ENCODE data around the gene PGA3. TPM values are rescaled to one million over a fixed set of nuclear protein-coding genes. Genes with fewer than 3 reads are reported as not detected.

PGA3 gene
- total RNA-seq, 3 donors from 2014 or later (not counting 1 experiment from before 2014, with no cell fraction given) = not detected

DNA sequence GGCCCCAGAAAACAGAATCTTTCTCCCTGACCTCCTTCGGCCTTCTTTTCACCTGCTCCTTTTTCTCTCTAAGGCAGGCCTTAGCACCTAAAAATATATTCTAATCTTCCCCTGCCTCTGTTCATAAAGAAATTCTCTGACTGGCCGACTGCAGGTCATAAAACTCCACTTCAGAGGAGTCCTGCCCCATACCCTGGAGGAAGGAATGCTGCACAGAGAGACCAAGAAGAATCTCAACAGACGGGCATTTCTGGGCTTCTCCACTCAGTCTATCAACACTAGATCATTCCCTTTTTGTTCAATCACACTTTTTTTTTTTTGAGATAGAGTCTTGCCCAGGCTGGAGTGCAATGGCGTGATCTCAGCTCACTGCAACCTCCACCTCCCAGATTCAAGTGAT lies 19.7 kb upstream of the PGA3 start:
- H3K4me3 ChIP-seq (ENCODE audit: low read length) = no peak overlapping the region
- Mint-ChIP-seq H3K27ac (no peak overlapping the region), H3K4me3 (no peak overlapping the region), H3K36me3 (no peaks in the 10 kb centered on the region), H3K9me3 (no peaks in the 10 kb centered on the region), H3K27me3 (ENCODE audit: low read depth in 2 of 2) (peaks cover 0 to 7% of the 10 kb centered on the region in 2 donors), H3K4me1 (peaks cover 4 to 5% of the 10 kb centered on the region in 2 donors)
- H3K36me3 ChIP-seq (ENCODE audit: control insufficient read depth, insufficient read depth, low read length) = no peaks in the 10 kb centered on the region
- no peaks in the 10 kb centered on the region for H3K27me3 ChIP-seq (ENCODE audit: control insufficient read depth, insufficient read depth, low read length)
- no peaks in the 10 kb centered on the region for H3K4me1 ChIP-seq (ENCODE audit: control insufficient read depth, insufficient read depth, low read length)
- intact Hi-C loops (cut with micrococcal nuclease) = no loop called here
- no peak overlapping the region for H3K27ac ChIP-seq (ENCODE audit: low read length)
- H3K9me3 ChIP-seq (ENCODE audit: control insufficient read depth, insufficient read depth, low read length) = no peaks in the 10 kb centered on the region
- WGBS (ENCODE audit: insufficient coverage) = 88% methylated on average over 4 of the region's 4 CpGs
- TF ChIP-seq, protein P1, sequence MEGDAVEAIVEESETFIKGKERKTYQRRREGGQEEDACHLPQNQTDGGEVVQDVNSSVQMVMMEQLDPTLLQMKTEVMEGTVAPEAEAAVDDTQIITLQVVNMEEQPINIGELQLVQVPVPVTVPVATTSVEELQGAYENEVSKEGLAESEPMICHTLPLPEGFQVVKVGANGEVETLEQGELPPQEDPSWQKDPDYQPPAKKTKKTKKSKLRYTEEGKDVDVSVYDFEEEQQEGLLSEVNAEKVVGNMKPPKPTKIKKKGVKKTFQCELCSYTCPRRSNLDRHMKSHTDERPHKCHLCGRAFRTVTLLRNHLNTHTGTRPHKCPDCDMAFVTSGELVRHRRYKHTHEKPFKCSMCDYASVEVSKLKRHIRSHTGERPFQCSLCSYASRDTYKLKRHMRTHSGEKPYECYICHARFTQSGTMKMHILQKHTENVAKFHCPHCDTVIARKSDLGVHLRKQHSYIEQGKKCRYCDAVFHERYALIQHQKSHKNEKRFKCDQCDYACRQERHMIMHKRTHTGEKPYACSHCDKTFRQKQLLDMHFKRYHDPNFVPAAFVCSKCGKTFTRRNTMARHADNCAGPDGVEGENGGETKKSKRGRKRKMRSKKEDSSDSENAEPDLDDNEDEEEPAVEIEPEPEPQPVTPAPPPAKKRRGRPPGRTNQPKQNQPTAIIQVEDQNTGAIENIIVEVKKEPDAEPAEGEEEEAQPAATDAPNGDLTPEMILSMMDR (IDR thresholded peaks at IDR 0.05) = no peak
- DNase-seq = no peak
- no peak for ATAC-seq

DNA sequence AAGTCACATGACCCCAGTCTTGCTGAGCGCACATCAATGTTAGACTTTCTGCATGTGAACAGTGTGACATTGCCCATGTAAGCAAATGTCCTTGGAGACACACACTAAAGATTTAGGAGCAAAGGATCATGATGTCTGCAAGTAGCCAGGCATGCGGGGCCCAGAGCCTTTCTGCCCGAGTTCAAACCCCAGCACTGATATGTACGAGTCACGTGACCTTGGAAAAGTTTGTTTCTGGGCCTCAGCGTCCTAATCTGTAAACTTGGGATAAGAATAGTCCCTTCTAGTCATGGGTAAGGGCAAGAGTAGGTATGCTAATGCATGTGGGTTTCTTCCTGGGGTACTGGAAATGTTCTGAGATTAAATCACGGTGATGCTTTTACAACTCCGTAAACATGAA lies 16.8 kb upstream of the PGA3 start:
- WGBS (ENCODE audit: insufficient coverage) = 90% methylated on average over 8 of the region's 8 CpGs
- H3K9me3 Mint-ChIP-seq = no peaks in the 10 kb centered on the region
- no peaks in the 10 kb centered on the region for H3K27me3 ChIP-seq (ENCODE audit: control insufficient read depth, insufficient read depth, low read length)

DNA sequence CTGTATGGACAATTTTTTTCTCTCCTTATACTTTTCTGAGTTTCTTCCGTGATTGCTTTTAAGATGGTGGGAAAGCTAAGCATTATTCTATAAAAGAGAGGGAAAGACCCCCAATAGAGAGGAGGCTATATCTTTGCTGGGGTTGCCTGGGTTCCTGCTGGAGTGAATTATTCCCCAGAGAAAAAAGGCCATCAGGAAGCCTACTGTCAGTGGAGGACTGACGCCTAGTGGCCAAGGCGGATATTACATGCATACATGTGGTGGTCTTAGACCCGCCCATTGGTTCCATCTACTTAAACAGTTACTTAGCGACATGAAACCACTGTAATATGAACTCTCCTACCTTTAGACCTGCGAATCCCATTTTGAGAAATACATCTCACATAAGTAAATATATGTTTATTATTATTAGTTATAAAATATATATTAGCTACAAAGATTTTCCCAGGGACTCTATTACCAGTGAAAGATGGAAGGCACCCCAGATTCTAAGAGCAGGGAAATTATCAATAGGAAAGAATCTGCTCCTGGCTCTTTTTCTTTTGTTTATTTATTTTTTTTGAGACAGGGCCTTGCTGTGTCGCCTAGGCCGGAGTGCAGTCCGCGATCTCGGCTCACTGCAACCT lies 15.7 kb upstream of the PGA3 start:
- Mint-ChIP-seq H3K9me3 (no peaks in the 10 kb centered on the region), H3K4me1 (peaks cover 4 to 5% of the 10 kb centered on the region in 2 donors), H3K36me3 (no peaks in the 10 kb centered on the region), H3K27ac (no peak overlapping the region), H3K4me3 (no peak overlapping the region), H3K27me3 (ENCODE audit: low read depth in 2 of 2) (no peaks in the 10 kb centered on the region)
- peak; percentile 83 to 99 (median 98) for ATAC-seq
- Histone ChIP-seq H3K27ac (ENCODE audit: low read length) (no peak overlapping the region), H3K4me1 (ENCODE audit: control insufficient read depth, insufficient read depth, low read length) (no peaks in the 10 kb centered on the region), H3K9me3 (ENCODE audit: control insufficient read depth, insufficient read depth, low read length) (no peaks in the 10 kb centered on the region), H3K4me3 (ENCODE audit: low read length) (no peak overlapping the region), H3K36me3 (ENCODE audit: control insufficient read depth, insufficient read depth, low read length) (no peaks in the 10 kb centered on the region), H3K27me3 (ENCODE audit: control insufficient read depth, insufficient read depth, low read length) (no peaks in the 10 kb centered on the region)
- WGBS (ENCODE audit: insufficient coverage) = 61% methylated on average over 8 of the region's 11 CpGs
- DNase-seq = peak; percentile 70 to 92
- intact Hi-C loops (cut with micrococcal nuclease) = loop anchor here (1.0 to 2.0 kb wide), 3 partner anchors 58 to 356 kb away; partner anchors contain the start of gene CD6
- TF ChIP-seq, protein P1 (IDR thresholded peaks at IDR 0.05) = peak; percentile 98

More for the DNA sequence above, 16.8 kb upstream of the PGA3 start:
- Histone ChIP-seq H3K27ac (ENCODE audit: low read length) (no peak overlapping the region), H3K4me3 (ENCODE audit: low read length) (no peak overlapping the region), H3K9me3 (ENCODE audit: control insufficient read depth, insufficient read depth, low read length) (no peaks in the 10 kb centered on the region), H3K4me1 (ENCODE audit: control insufficient read depth, insufficient read depth, low read length) (no peaks in the 10 kb centered on the region), H3K36me3 (ENCODE audit: control insufficient read depth, insufficient read depth, low read length) (no peaks in the 10 kb centered on the region)
- TF ChIP-seq, protein P1 (IDR thresholded peaks at IDR 0.05) = no peak
- ATAC-seq = no peak
- H3K27me3 Mint-ChIP-seq (ENCODE audit: low read depth in 2 of 2) = no peaks in the 10 kb centered on the region
- no peaks in the 10 kb centered on the region for H3K36me3 Mint-ChIP-seq
- H3K27ac Mint-ChIP-seq = no peak overlapping the region
- DNase-seq = no peak
- H3K4me1 Mint-ChIP-seq = peaks cover 4 to 5% of the 10 kb centered on the region in 2 donors
- intact Hi-C loops (cut with micrococcal nuclease) = loop anchor here (2.0 kb wide), 1 partner anchor 216 kb away; the partner anchor contains the start of gene CD6
- H3K4me3 Mint-ChIP-seq = no peak overlapping the region

DNA sequence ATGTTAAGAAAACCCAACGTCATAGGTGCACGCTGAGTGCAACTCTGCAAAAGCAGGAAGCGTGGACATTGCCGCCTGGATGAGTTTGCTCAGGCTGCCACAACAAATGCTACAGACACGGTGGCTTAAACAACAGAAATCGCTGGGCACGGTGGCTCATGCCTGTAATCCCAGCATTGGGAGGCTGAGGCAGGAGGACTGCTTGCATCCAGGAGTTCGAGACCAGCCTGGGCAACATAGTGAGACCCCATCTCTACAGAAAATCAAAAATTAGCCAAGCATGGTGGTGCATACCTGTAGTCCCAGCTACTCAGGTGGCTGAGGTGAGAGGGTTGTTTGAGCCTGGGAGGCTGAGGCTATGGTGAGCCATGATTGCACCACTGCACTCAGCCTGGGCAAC lies 13.4 kb upstream of the PGA3 start:
- Histone ChIP-seq H3K4me3 (ENCODE audit: low read length) (no peak overlapping the region), H3K36me3 (ENCODE audit: control insufficient read depth, insufficient read depth, low read length) (no peaks in the 10 kb centered on the region), H3K27ac (ENCODE audit: low read length) (no peak overlapping the region), H3K27me3 (ENCODE audit: control insufficient read depth, insufficient read depth, low read length) (no peaks in the 10 kb centered on the region), H3K9me3 (ENCODE audit: control insufficient read depth, insufficient read depth, low read length) (no peaks in the 10 kb centered on the region), H3K4me1 (ENCODE audit: control insufficient read depth, insufficient read depth, low read length) (no peaks in the 10 kb centered on the region)
- TF ChIP-seq, protein P1 (IDR thresholded peaks at IDR 0.05) = no peak
- no peak for ATAC-seq
- Mint-ChIP-seq H3K36me3 (no peaks in the 10 kb centered on the region), H3K4me1 (peaks cover 4 to 5% of the 10 kb centered on the region in 2 donors), H3K9me3 (no peaks in the 10 kb centered on the region), H3K4me3 (no peak overlapping the region), H3K27ac (no peak overlapping the region), H3K27me3 (ENCODE audit: low read depth in 2 of 2) (peaks cover 0 to 3% of the 10 kb centered on the region in 2 donors)
- 82% methylated on average over 8 of the region's 8 CpGs for WGBS (ENCODE audit: insufficient coverage)
- no peak for DNase-seq
- intact Hi-C loops (cut with micrococcal nuclease) = no loop called here
